Neuronal stem cell (in vitro differentiated cells): ENCODE data around the gene FBXO47.

ENCODE experiments used
- DNase-seq: peaks from one replicate; pipeline ENCODE4 v3.0.0-alpha.2; 2013; ENCODE audit warnings: low spot score
- H2AFZ ChIP-seq: one replicate; pipeline ENCODE4 v1.6.1; 2013; ENCODE audit warnings: mild to moderate bottlenecking, low read length, inconsistent platforms
- H2AK5ac ChIP-seq: 2 replicates; pipeline ENCODE4 v1.6.1; 2013; ENCODE audit warnings: low read depth, mild to moderate bottlenecking, inconsistent platforms, low read length, moderate library complexity, mixed read lengths
- H2BK120ac ChIP-seq: 2 replicates; pipeline ENCODE4 v1.6.1; 2013; ENCODE audit warnings: low read depth, mild to moderate bottlenecking, inconsistent platforms, low read length, moderate library complexity, mixed read lengths
- H2BK12ac ChIP-seq: one replicate; pipeline ENCODE4 v1.6.1; 2013; ENCODE audit warnings: low read length, inconsistent platforms
- H2BK15ac ChIP-seq: 2 replicates; pipeline ENCODE4 v1.6.1; 2013; ENCODE audit warnings: mild to moderate bottlenecking, low read length, inconsistent platforms, mixed read lengths
- H2BK5ac ChIP-seq: one replicate; pipeline ENCODE4 v1.6.1; 2013; ENCODE audit warnings: inconsistent platforms, mild to moderate bottlenecking, low read length, moderate library complexity
- H3K14ac ChIP-seq: one replicate; pipeline ENCODE4 v1.6.1; 2013; ENCODE audit warnings: low read length, inconsistent platforms
- H3K18ac ChIP-seq: 2 replicates; pipeline ENCODE4 v1.6.1; 2013; ENCODE audit warnings: low read length, inconsistent platforms
- H3K23ac ChIP-seq: 2 replicates; pipeline ENCODE4 v1.6.1; 2013; ENCODE audit warnings: low read depth, mild to moderate bottlenecking, mixed read lengths, low read length, inconsistent platforms; ENCODE audit not compliant: poor library complexity
- H3K27ac ChIP-seq: replicated peaks from 3 replicates; pipeline ENCODE4 v1.5.1; 2013; ENCODE audit warnings: low read length, inconsistent platforms
- H3K27me3 ChIP-seq, 3 experiments: 2 replicates each; pipeline ENCODE4 v1.6.1; 2013; ENCODE audit warnings: low read length in 3 of 3, mild to moderate bottlenecking in 2 of 3, inconsistent platforms in 1 of 3, low read depth in 1 of 3, mixed read lengths in 1 of 3, moderate library complexity in 1 of 3; ENCODE audit not compliant: control insufficient read depth in 3 of 3, insufficient read depth in 3 of 3
- H3K36me3 ChIP-seq, 2 donors: replicated peaks in 1 of 2; 2 replicates each; pipeline ENCODE4 v1.6.1; 2013; ENCODE audit warnings: low read length in 2 of 2; ENCODE audit not compliant: control insufficient read depth in 2 of 2, insufficient read depth in 2 of 2
- H3K4ac ChIP-seq: 2 replicates; pipeline ENCODE4 v1.6.1; 2013; ENCODE audit warnings: inconsistent platforms, mild to moderate bottlenecking, low read length, moderate library complexity
- H3K4me1 ChIP-seq, 2 donors: 1 replicate in 1 of 2; 2 replicates in 1 of 2; pipeline ENCODE4 v1.6.1; 2013; ENCODE audit warnings: low read length in 2 of 2, low read depth in 1 of 2; ENCODE audit not compliant: control insufficient read depth in 2 of 2, insufficient read depth in 1 of 2
- H3K4me2 ChIP-seq: one replicate; pipeline ENCODE4 v1.6.1; 2013; ENCODE audit warnings: mild to moderate bottlenecking, low read length, inconsistent platforms; ENCODE audit not compliant: insufficient read depth, poor library complexity, severe bottlenecking
- H3K4me3 ChIP-seq, 2 donors: 2 replicates each; pipeline ENCODE4 v1.5.1; 2013; ENCODE audit warnings: low read length in 2 of 2, mild to moderate bottlenecking in 2 of 2, inconsistent platforms in 1 of 2, moderate library complexity in 1 of 2
- H3K79me1 ChIP-seq: one replicate; pipeline ENCODE4 v1.6.1; 2013; ENCODE audit warnings: low read depth, mild to moderate bottlenecking, inconsistent platforms, low read length, moderate library complexity
- H3K9ac ChIP-seq: one replicate; pipeline ENCODE4 v1.6.1; 2013; ENCODE audit warnings: mild to moderate bottlenecking, low read depth, low read length, inconsistent platforms; ENCODE audit not compliant: poor library complexity
- H3K9me3 ChIP-seq, 2 donors: replicated peaks in 1 of 2; 2 replicates each; pipeline versions ENCODE3 to v1.6.1; 2013; ENCODE audit warnings: low read length in 2 of 2, mild to moderate bottlenecking in 2 of 2, inconsistent platforms in 1 of 2, low read depth in 1 of 2, mixed read lengths in 1 of 2, moderate library complexity in 1 of 2; ENCODE audit not compliant: control insufficient read depth in 2 of 2, insufficient read depth in 1 of 2
- H4K8ac ChIP-seq: one replicate; pipeline ENCODE4 v1.6.1; 2013; ENCODE audit warnings: low read depth, mild to moderate bottlenecking, inconsistent platforms, low read length, moderate library complexity
- H4K91ac ChIP-seq: one replicate; pipeline ENCODE4 v1.6.1; 2013; ENCODE audit warnings: low read length, low read depth, mild to moderate bottlenecking, inconsistent platforms; ENCODE audit not compliant: poor library complexity
- WGBS, 2 donors: extraction: QIAGEN DNeasy Blood & Tissue Kit; methylation state at CpG; one replicate each; pipeline ENCODE4 v1.1.7; 2013; ENCODE audit warnings: missing lambda C conversion rate in 2 of 2, mixed read lengths in 1 of 2; ENCODE audit not compliant: insufficient read length in 2 of 2, insufficient replicate concordance in 1 of 2; ENCODE audit errors: extremely low coverage in 2 of 2; 5-methylcytosine and 5-hydroxymethylcytosine counted together

Gene FBXO47

DNA sequence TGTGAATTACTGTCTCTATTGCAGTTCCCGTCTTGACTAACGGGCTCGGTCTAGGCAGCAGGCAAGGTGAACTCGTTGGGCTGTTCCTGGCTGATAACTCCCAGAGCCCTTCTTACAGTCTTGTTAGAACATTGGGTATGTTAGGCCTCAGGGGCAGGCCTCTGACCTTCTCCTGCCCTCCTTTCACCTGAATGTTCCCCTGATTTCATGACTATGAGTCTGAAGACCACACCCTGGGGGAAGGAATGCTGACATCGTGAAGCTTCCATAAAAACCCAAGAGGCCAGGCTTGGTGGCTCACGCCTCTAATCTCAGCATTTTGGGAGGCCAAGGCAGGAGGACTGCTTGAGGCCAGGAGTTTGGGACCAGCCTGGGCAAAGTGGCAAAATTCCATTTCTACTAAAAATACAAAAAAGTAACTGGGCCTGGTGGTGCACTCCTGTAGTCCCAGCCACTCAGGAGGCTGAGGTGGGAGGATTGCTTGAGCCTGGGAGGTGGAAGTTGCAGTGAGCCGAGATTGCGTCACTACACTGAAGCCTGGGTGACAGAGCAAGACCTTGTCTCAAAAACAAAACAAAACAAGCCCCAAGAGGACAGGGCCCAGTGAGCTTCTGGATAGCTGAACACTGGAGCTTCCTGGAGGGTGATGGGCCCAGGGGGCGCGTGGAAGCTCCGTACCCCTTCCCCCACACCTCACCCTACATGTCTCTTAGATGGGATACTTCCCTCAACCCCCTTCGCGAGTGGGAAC is 47.8 kb upstream of the FBXO47 start:
- H2AK5ac ChIP-seq, result peak overlapping the region; percentile 72
- H3K4me1 ChIP-seq, result peaks cover 0 to 3% of the 10 kb centered on the region in 2 donors
- H2BK120ac ChIP-seq, result no peak overlapping the region
- no peak overlapping the region for H2BK5ac ChIP-seq
- no peak overlapping the region for H2BK12ac ChIP-seq
- H4K91ac ChIP-seq, result no peak overlapping the region
- H3K27me3 ChIP-seq, result peaks cover 0 to 12% (median 0%) of the 10 kb centered on the region in 3 experiments
- H3K14ac ChIP-seq, result peak overlapping the region; percentile 47
- no peak overlapping the region for H3K9ac ChIP-seq
- no peak overlapping the region for H3K4ac ChIP-seq
- H3K23ac ChIP-seq, result no peak overlapping the region
- no peak overlapping the region for H3K4me3 ChIP-seq
- no CpG with 5 or more reads among the region's 13 CpGs for WGBS, 2 donors
- H3K4me2 ChIP-seq, result no peak overlapping the region
- DNase-seq, result no peak
- no peaks in the 10 kb centered on the region for H3K9me3 ChIP-seq
- no peak overlapping the region for H2BK15ac ChIP-seq
- peak overlapping the region; percentile 13 for H2AFZ ChIP-seq
- H3K18ac ChIP-seq, result no peak overlapping the region
- no peaks in the 10 kb centered on the region for H3K36me3 ChIP-seq
- H3K79me1 ChIP-seq, result no peaks in the 10 kb centered on the region
- H4K8ac ChIP-seq, result no peak overlapping the region
- no peak overlapping the region for H3K27ac ChIP-seq

DNA sequence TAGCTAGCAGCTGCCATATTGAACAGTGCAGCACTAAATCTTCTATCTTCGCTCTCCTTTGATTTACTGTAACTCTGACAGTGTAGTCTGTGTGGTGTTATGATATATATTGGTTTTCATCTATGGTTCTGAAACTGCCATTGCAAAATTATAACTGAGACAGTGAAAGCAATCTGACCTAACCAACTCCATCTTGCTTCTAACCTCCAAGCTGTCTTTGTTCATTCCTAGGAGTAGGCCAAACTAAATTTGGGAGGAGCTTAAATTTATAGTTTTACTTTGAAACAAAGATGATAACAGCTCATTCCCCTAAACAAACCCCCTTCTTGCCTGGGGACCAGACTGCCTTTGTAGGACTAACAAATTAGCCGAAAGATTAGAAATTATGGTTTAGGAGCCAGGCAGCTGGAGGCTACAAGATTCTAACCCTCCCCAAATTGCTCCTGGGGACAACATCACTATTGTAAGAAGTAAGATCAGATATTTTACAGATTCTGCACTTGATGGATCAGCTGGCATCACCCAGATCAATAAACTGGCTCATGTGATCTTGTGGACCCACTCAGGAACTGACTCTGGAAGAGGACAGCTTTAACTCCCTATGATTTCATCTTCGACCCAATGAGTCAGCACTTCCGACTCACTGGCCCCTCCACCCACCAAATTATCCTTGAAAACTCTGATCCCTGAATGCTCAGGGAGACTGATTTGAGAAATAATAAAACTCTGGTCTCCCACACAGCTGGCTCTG is 47.0 kb upstream of the FBXO47 start:
- Histone ChIP-seq H3K4me1 (peaks cover 0 to 3% of the 10 kb centered on the region in 2 donors), H3K4me3 (no peak overlapping the region), H2AFZ (peak overlapping the region; percentile 13), H4K91ac (no peak overlapping the region), H2BK5ac (no peak overlapping the region), H3K27me3 (peaks cover 0 to 12% (median 0%) of the 10 kb centered on the region in 3 experiments), H4K8ac (no peak overlapping the region), H2BK120ac (no peak overlapping the region), H3K14ac (no peak overlapping the region), H3K4me2 (no peak overlapping the region), H2BK15ac (no peak overlapping the region), H2BK12ac (no peak overlapping the region), H2AK5ac (no peak overlapping the region), H3K23ac (no peak overlapping the region), H3K18ac (no peak overlapping the region), H3K9me3 (peaks cover 0 to 1% of the 10 kb centered on the region in 2 donors), H3K79me1 (no peaks in the 10 kb centered on the region), H3K36me3 (no peaks in the 10 kb centered on the region), H3K27ac (no peak overlapping the region), H3K9ac (no peak overlapping the region), H3K4ac (no peak overlapping the region)
- no CpG with 5 or more reads among the region's 4 CpGs for WGBS, 2 donors
- DNase-seq, result no peak

DNA sequence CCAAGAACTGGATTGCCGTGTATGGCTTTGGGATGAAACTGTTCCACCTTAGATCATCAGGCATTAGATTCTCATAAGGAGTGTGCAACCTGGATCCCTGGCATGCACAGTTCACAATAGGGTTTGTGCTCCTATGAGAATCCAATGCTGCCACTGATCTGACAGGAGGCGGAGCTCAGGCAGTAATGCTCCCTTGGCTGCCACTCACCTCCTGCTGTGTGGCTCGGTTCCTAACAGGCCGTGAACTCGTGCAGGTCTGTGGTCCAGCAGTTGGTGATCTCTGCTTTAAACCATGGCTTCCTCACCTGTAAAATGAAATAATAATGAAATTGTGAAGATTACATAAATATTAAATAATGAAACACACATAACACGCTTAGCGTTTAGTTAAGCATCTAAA is 45.5 kb upstream of the FBXO47 start:
- Histone ChIP-seq H3K9me3 (peaks cover 3 to 4% of the 10 kb centered on the region in 2 donors), H2BK5ac (no peak overlapping the region), H3K4me3 (no peak overlapping the region), H3K4me2 (no peak overlapping the region), H2AK5ac (no peak overlapping the region), H3K27me3 (peaks cover 0 to 12% (median 0%) of the 10 kb centered on the region in 3 experiments), H3K4me1 (peaks cover 0 to 1% of the 10 kb centered on the region in 2 donors), H2BK12ac (no peak overlapping the region), H3K79me1 (no peaks in the 10 kb centered on the region), H3K23ac (no peak overlapping the region), H3K9ac (no peak overlapping the region), H2BK120ac (no peak overlapping the region), H3K14ac (no peak overlapping the region), H3K4ac (no peak overlapping the region), H3K27ac (no peak overlapping the region), H4K91ac (no peak overlapping the region), H2AFZ (no peak overlapping the region), H4K8ac (no peak overlapping the region), H3K36me3 (no peaks in the 10 kb centered on the region), H3K18ac (no peak overlapping the region), H2BK15ac (no peak overlapping the region)
- no peak for DNase-seq
- no CpG with 5 or more reads among the region's 7 CpGs for WGBS, 2 donors

DNA sequence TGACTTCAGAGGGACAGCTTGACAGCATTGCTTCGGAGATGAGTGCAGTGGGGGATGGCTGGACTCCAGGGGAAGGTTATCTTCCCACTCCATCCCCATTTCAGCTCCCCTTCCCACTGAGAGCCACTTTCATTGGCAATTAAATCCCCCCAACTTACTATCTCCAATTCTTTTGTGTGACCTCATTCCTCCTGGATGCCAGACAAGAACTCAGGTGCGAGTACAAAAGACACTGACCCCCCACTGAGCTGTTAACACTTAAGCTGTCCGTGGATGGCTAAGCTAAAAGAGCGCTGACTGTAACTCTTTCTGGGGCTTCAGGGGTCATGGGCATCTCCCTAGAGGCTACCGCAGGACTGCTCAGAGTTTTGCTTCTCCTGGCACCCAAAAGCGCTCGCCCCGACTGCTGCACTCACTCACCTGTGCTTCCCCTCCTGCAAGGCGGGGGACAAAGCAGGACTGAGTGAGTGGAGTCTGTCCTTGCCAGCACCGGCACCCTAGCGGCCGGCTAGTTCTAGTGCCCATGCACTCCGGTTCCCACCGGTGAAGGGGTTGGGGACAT is 44.8 kb upstream of the FBXO47 start:
- H3K79me1 ChIP-seq, result no peaks in the 10 kb centered on the region
- peaks cover 0 to 1% of the 10 kb centered on the region in 2 donors for H3K4me1 ChIP-seq
- H3K4ac ChIP-seq, result no peak overlapping the region
- H2AK5ac ChIP-seq, result no peak overlapping the region
- H3K14ac ChIP-seq, result no peak overlapping the region
- DNase-seq, result peak; percentile 27
- H3K18ac ChIP-seq, result no peak overlapping the region
- no peak overlapping the region for H2BK5ac ChIP-seq
- H3K4me3 ChIP-seq, result no peak overlapping the region
- WGBS, 2 donors, result no CpG with 5 or more reads among the region's 14 CpGs
- no peak overlapping the region for H4K8ac ChIP-seq
- no peak overlapping the region for H3K27ac ChIP-seq
- no peak overlapping the region for H2AFZ ChIP-seq
- no peaks in the 10 kb centered on the region for H3K36me3 ChIP-seq
- no peak overlapping the region for H2BK120ac ChIP-seq
- no peak overlapping the region for H2BK12ac ChIP-seq
- no peak overlapping the region for H3K23ac ChIP-seq
- no peak overlapping the region for H4K91ac ChIP-seq
- no peak overlapping the region for H2BK15ac ChIP-seq
- H3K9me3 ChIP-seq, result peaks cover 3 to 4% of the 10 kb centered on the region in 2 donors
- peaks cover 0 to 12% (median 0%) of the 10 kb centered on the region in 3 experiments for H3K27me3 ChIP-seq
- H3K4me2 ChIP-seq, result no peak overlapping the region
- H3K9ac ChIP-seq, result no peak overlapping the region
